Upper lobe of left lung (tissue), 4 donors: ENCODE results near the gene SMARCD3.

Experiments used
- CTCF ChIP-seq, 6 experiments: fragments of 450-650 bp in 4 of 6; fragments of 200-600 bp in 2 of 6; sonication (generic) in 2 of 6; IDR thresholded peaks; one replicate each; pipeline ENCODE4 v1.5.1; 2016 to 2019; ENCODE audit warnings: antibody characterized with exemption in 6 of 6
- EP300 ChIP-seq, 4 donors: sonication (generic); formaldehyde crosslinking; IDR thresholded peaks; one replicate each; pipeline ENCODE4 v1.5.1; 2017; ENCODE audit warnings: antibody characterized with exemption in 4 of 4, control low read depth in 2 of 4
- POLR2A ChIP-seq, 4 donors: fragments of 450-650 bp; IDR thresholded peaks; one replicate each; pipeline ENCODE4 v1.5.1; 2016 to 2017; ENCODE audit warnings: antibody characterized with exemption in 4 of 4, mild to moderate bottlenecking in 2 of 4
- POLR2AphosphoS5 ChIP-seq, 2 donors: sonication (generic); formaldehyde crosslinking; IDR thresholded peaks; one replicate each; pipeline ENCODE4 v1.5.1; 2017; ENCODE audit warnings: antibody characterized with exemption in 2 of 2

DNA sequence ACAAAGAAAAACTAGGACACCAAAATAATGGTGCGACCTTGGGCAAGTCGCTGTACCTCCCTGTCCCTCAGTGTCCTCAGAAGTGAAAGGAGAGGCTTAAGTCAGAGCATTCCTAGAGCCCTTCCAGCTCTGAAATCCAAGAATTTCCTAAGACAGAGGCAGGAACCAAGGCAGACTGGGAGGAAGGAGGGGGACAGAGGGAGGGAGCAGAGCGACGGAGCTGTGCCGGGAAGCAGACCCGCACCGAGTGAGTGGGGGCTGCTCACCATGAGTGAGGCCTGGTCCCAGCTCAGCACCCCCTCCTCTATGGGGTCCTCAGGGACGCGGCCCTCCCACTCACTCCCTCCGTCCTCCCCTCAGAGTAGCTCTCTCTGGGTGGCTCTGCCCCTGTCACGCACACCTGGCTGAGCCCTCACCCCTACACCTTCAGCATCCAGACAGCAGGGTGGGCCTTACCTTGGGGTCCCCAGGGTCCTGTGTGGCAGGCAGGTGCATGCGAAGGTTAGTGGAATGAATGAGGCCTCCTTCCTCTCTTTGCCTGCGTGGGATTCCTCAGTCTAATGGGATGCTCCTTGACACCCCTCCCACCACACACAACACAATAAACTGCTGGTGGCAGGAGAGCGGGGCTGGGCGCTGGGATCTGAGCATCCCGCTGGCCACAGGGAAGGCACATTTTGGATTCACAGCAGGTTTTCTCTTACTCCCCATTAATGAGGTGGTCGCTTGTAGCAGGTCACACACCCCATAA lies 4.6 kb upstream of the SMARCD3 start:
- TF ChIP-seq CTCF (IDR thresholded peaks at IDR 0.05), result no peak
- no peak for TF ChIP-seq EP300 (IDR thresholded peaks at IDR 0.05)
- TF ChIP-seq POLR2A (IDR thresholded peaks at IDR 0.05), result no peak
- TF ChIP-seq POLR2AphosphoS5 (IDR thresholded peaks at IDR 0.05), result no peak
